Liver (tissue), 9 donors: ENCODE measurements around the gene RASGRP2. TPM values are rescaled to one million over a fixed set of nuclear protein-coding genes. Genes with fewer than 3 reads are reported as not detected.

Experiments used
- DNase-seq: peaks from one replicate; pipeline ENCODE4 v3.0.0-alpha.2; 2017; ENCODE audit warnings: low spot score
- H3K27ac ChIP-seq, 2 donors: one replicate each; pipeline ENCODE4 v1.7.0; 2013; ENCODE audit warnings: inconsistent platforms in 2 of 2, low read length in 2 of 2, control low read depth in 1 of 2, low read depth in 1 of 2, mild to moderate bottlenecking in 1 of 2
- H3K27me3 ChIP-seq, 4 donors: one replicate each; pipeline versions ENCODE4 v1.6.1 to v1.7.0; 2013; ENCODE audit warnings: low read length in 3 of 4, inconsistent platforms in 1 of 4, mild to moderate bottlenecking in 1 of 4, moderate library complexity in 1 of 4; ENCODE audit not compliant: control insufficient read depth in 4 of 4, insufficient read depth in 4 of 4
- H3K36me3 ChIP-seq, 4 donors: one replicate each; pipeline versions ENCODE4 v1.6.1 to v1.7.0; 2013; ENCODE audit warnings: low read length in 3 of 4, mild to moderate bottlenecking in 3 of 4, low read depth in 1 of 4, moderate library complexity in 1 of 4; ENCODE audit not compliant: control insufficient read depth in 4 of 4, insufficient read depth in 3 of 4
- H3K4me1 ChIP-seq, 4 donors: one replicate each; pipeline versions ENCODE4 v1.6.1 to v1.7.0; 2013; ENCODE audit warnings: low read length in 3 of 4, mild to moderate bottlenecking in 3 of 4, moderate library complexity in 1 of 4; ENCODE audit not compliant: control insufficient read depth in 4 of 4, insufficient read depth in 4 of 4
- H3K4me3 ChIP-seq, 3 donors: one replicate each; pipeline versions ENCODE4 v1.6.1 to v1.7.0; 2013; ENCODE audit warnings: low read length in 3 of 3, control low read depth in 1 of 3, low read depth in 1 of 3, mild to moderate bottlenecking in 1 of 3
- H3K9ac ChIP-seq, 2 donors: one replicate each; pipeline ENCODE4 v1.7.0; 2013; ENCODE audit warnings: low read length in 2 of 2, mild to moderate bottlenecking in 2 of 2, moderate library complexity in 2 of 2, control low read depth in 1 of 2, low read depth in 1 of 2
- H3K9me3 ChIP-seq, 4 donors: one replicate each; pipeline versions ENCODE4 v1.6.1 to v1.7.0; 2013; ENCODE audit warnings: low read length in 3 of 4; ENCODE audit not compliant: control insufficient read depth in 4 of 4
- CTCF ChIP-seq: fragments of 150-350 bp; IDR thresholded peaks from 2 replicates; pipeline ENCODE4 v1.5.1; 2017; ENCODE audit warnings: improper control_type of control experiment, low read depth, low read length; ENCODE audit not compliant: missing input control
- FOXA2 ChIP-seq: IDR thresholded peaks from 2 replicates; pipeline ENCODE4 v1.6.1; 2016; ENCODE audit warnings: antibody characterized with exemption
- GABPA ChIP-seq, 2 donors: IDR thresholded peaks in 1 of 2; conservative IDR thresholded peaks in 1 of 2; 2 replicates each; pipeline ENCODE4 v1.6.1; 2016; ENCODE audit warnings: antibody characterized with exemption in 2 of 2, mild to moderate bottlenecking in 1 of 2, moderate library complexity in 1 of 2
- HNF4A ChIP-seq, 2 donors: conservative IDR thresholded peaks; 2 replicates each; pipeline ENCODE4 v1.6.1; 2016; ENCODE audit warnings: antibody characterized with exemption in 2 of 2, mild to moderate bottlenecking in 2 of 2
- HNF4G ChIP-seq: IDR thresholded peaks from 2 replicates; pipeline ENCODE4 v1.6.1; 2016; ENCODE audit warnings: antibody characterized with exemption
- JUND ChIP-seq, 2 donors: IDR thresholded peaks; 2 replicates each; pipeline ENCODE4 v1.6.1; 2016; ENCODE audit warnings: antibody characterized with exemption in 2 of 2
- MAX ChIP-seq: IDR thresholded peaks from 2 replicates; pipeline ENCODE4 v1.6.1; 2016; ENCODE audit warnings: antibody characterized with exemption
- RXRA ChIP-seq, 2 donors: IDR thresholded peaks; 2 replicates each; pipeline ENCODE4 v1.6.1; 2017 to 2018; ENCODE audit warnings: antibody characterized with exemption in 2 of 2, mild to moderate bottlenecking in 1 of 2
- SP1 ChIP-seq: IDR thresholded peaks from 2 replicates; pipeline ENCODE4 v1.6.1; 2018; ENCODE audit warnings: antibody characterized with exemption, mild to moderate bottlenecking
- TAF1 ChIP-seq: conservative IDR thresholded peaks from 2 replicates; pipeline ENCODE4 v1.6.1; 2016; ENCODE audit warnings: antibody characterized with exemption, mild to moderate bottlenecking
- ZBTB33 ChIP-seq: IDR thresholded peaks from 2 replicates; pipeline ENCODE4 v1.6.1; 2016; ENCODE audit warnings: antibody characterized with exemption
- WGBS: extraction: QIAGEN DNeasy Blood & Tissue Kit; methylation state at CpG from one replicate; pipeline ENCODE4 v1.1.7; 2013; 5-methylcytosine and 5-hydroxymethylcytosine counted together
- polyA plus RNA-seq, 2 donors: library from polyadenylated mRNA; stranded (reverse) in 1 of 2; unstranded in 1 of 2; fragments of 200-250 nt in 1 of 2; fragments of >200 nt in 1 of 2; fragmentation: Nextera tagmentation in 1 of 2; extraction: Ambion mirVana in 1 of 2; gene quantifications; one replicate each; pipeline versions ENCODE4 v1.2.1 to v1.2.3, GENCODE V29; 2013 to 2015
- total RNA-seq, 2 donors: library from RNA; depleted of rRNA; stranded (reverse); fragments of >200 nt; gene quantifications; one replicate each; pipeline ENCODE4 v1.2.3, GENCODE V29; 2014
- donor health status: healthy.
- donor health status: healthy.
- donor health status: healthy.
- donor health status: healthy.
- donor health status: healthy.

The RASGRP2 gene
- total and polyA plus RNA-seq, 4 donors, result 2.7 to 14.9 (median 8.7) TPM

GRCh38 chr11:64687643-64688533 is 56.1 kb downstream of the RASGRP2 start:
- DNase-seq, result no peak

GRCh38 chr11:64687204-64687603 is 56.7 kb downstream of the RASGRP2 start:
- Histone ChIP-seq H3K4me1 (peaks cover 0 to 21% (median 13%) of the 10 kb centered on the region in 4 donors), H3K9me3 (no peaks in the 10 kb centered on the region), H3K27ac (no peak overlapping the region), H3K4me3 (no peak overlapping the region), H3K27me3 (peaks cover 0 to 3% (median 1%) of the 10 kb centered on the region in 4 donors), H3K9ac (no peak overlapping the region), H3K36me3 (no peaks in the 10 kb centered on the region)
- WGBS, result 69% methylated on average over 6 of the region's 6 CpGs
- TF ChIP-seq TAF1 (no peak), CTCF (no peak), JUND (IDR thresholded peaks at IDR 0.05) (no peak), GABPA (IDR thresholded peaks at IDR 0.05 in 1 of 2, conservative IDR thresholded peaks at IDR 0.05 in 1 of 2) (no peak), HNF4G (no peak), SP1 (no peak), ZBTB33 (no peak)
- no peak for DNase-seq

More at GRCh38 chr11:64687643-64688533, 56.1 kb downstream of the RASGRP2 start:
- TF ChIP-seq HNF4A (conservative IDR thresholded peaks at IDR 0.05), result no peak
- no peak for TF ChIP-seq ZBTB33
- no peak for TF ChIP-seq RXRA (IDR thresholded peaks at IDR 0.05)
- no peak for TF ChIP-seq FOXA2
- no peak for TF ChIP-seq MAX
- Histone ChIP-seq H3K4me3 (no peak overlapping the region), H3K4me1 (peaks cover 0 to 21% (median 13%) of the 10 kb centered on the region in 4 donors), H3K27me3 (peaks cover 0 to 3% (median under 1%) of the 10 kb centered on the region in 4 donors), H3K27ac (no peak overlapping the region), H3K9me3 (no peaks in the 10 kb centered on the region), H3K9ac (no peak overlapping the region), H3K36me3 (no peaks in the 10 kb centered on the region)
- WGBS, result 54% methylated on average over 19 of the region's 19 CpGs
